Activated gamma-delta T cell treated with anti-CD3 and anti-CD28 coated beads, Interleukin-2, amount 50 U/mL, for 16 hours (primary cell): Measurements from ENCODE around the gene ADAMTS2.

Experiments
- DNase-seq: peaks from one replicate; pipeline ENCODE4 v3.0.0-alpha.2; 2020; ENCODE audit warnings: low read depth

The ADAMTS2 gene

DNA sequence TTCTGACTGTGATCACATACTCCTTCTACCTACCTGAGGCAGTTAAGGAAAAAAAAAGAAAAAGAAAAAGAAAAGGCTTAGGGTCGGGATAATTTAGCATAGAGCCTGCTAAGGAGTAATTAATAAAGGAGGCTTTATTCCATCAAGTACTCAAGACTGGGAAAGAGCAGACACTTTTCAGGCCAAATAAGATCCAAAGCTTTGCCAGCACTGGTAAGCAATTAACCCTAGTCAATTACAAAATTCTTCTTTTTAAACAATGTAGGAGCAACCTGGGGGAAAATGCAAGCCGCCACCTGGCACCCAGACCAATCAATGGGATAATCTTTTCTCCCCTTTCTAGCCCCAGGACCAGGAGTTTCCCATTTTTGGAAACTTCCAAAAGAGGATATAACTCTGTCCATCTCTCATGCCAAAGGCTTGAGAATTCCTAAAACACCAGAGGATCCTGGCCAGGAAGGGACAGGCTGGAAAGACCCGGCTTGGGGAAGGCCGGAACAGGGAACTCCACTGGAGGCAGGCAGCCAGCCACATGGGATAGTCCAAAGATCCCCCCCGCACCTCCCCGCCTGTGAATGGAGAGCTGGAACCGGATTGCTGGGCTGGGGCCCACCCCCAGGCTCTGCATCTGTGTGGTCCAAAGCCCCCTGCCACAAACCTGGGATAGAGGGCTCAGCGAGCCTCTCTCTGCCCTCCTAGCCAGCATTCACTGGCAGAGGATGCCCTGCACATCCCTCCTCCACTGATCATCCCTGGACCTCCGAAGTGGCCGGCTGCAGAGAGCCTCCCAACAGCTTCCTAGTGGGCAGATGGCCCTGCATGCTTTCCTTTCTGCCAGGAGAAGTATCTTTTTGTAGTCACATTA is 167.3 kb downstream of the ADAMTS2 start:
- no peak for DNase-seq

- no peak for DNase-seq
These were observed 168.6 kb downstream of the ADAMTS2 start for GRCh38 chr5:179176571-179177230.

GRCh38 chr5:179176166-179176565 is 169.1 kb downstream of the ADAMTS2 start:
- no peak for DNase-seq

GRCh38 chr5:179171816-179172745 is 173.2 kb downstream of the ADAMTS2 start:
- no peak for DNase-seq

- DNase-seq = no peak
These were observed 173.9 kb downstream of the ADAMTS2 start for GRCh38 chr5:179171251-179171815.

- no peak for DNase-seq
These were observed 174.7 kb downstream of the ADAMTS2 start for GRCh38 chr5:179170606-179171005.

DNA sequence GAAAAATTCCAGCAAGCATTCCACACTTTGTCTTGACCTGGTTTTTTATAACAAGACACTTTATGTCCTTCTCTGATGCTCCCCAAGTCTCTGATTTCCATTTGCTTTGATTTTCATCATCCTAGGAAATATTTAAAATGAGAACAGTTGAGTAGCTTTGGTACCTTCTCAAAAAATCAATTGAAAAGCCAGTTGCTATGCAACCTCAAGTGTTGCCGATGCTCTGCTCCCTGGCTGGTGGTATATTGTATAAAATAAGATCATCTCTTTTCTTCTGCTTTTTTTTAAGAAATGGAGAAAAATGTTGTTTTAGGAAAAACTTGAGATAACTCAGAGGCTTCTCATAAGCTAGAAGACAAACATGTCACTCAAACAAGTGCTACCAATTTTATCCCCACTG is 175.4 kb downstream of the ADAMTS2 start:
- DNase-seq = no peak

- no peak for DNase-seq
These were observed 176.6 kb downstream of the ADAMTS2 start for GRCh38 chr5:179168664-179169063.

DNA sequence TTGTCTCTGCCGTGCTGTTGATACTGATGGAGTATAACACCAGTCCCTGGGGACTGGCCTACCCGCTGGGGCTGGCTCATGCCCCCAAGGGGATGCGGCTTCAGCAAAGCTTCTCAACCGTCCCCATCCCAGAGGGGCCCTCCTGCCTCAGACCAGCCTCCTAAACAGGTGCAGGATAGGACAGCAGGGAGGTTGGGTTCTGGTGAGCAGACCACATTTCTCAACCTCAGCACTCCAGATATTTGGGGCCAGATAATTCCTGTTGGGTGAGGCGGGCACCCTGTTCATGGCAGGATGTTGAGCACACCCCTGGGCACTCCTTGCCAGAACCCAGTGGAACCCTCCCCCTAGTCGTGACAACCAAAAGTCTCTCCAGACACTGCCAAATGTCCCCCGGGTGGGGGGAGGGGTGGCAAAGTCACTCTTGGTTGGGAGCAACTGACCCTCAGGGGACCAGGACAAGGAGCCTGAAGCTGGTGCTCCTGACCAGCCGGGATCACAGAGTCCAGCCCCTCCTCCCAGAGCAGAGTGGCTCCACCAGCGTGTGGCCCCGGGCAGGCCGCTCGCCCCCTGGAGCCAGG is 177.3 kb downstream of the ADAMTS2 start:
- DNase-seq = no peak

DNA sequence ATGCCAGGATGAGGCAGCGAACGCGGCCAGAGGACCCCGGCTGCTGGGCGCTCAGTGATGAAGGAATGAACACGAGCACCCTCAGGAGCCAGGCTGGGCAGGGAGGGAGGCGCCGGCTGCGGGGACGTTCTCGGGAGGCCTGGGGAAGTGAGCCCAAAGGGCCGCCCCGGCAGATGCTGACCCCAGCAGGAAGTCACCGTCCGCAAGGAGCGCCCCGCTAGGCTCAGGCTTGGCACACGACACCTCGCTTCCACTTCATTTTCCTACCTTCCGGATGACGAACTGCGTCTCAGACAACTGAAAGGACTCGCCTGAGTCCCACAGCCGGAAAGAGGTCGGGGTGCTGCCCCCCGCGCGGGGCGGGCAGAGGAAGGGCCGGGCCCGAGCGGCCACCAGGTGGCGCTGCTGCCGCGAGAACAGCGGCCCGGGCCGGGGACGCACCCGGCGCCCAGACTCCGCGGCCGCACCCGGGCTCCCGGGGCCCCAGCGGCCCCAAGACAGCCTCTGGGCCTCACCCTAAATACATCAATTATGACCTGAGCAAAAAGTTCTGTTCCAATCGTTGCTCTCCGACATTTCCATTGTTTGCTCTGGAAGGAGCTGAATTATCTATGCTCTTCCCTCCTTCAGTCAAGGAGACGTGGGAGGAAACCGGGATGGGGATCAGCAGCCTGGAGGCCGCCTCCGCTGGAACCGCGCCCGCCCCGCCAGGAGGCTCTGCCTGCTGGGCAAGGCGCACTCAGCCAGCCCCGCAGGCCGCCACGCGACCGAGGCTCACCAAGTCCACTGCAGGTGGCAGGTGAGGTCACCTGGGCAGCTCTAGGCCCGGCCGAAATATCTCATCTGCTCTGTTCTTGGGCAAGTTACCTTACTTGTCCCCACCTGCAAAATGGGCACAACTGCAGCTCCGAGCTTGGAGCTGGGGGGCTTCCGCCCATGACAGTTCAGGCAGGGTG is 178.1 kb downstream of the ADAMTS2 start:
- DNase-seq = peak; percentile 55

- no peak for DNase-seq
These were observed 178.9 kb downstream of the ADAMTS2 start for GRCh38 chr5:179166171-179166885.

GRCh38 chr5:179165421-179166170 is 179.7 kb downstream of the ADAMTS2 start:
- no peak for DNase-seq

DNA sequence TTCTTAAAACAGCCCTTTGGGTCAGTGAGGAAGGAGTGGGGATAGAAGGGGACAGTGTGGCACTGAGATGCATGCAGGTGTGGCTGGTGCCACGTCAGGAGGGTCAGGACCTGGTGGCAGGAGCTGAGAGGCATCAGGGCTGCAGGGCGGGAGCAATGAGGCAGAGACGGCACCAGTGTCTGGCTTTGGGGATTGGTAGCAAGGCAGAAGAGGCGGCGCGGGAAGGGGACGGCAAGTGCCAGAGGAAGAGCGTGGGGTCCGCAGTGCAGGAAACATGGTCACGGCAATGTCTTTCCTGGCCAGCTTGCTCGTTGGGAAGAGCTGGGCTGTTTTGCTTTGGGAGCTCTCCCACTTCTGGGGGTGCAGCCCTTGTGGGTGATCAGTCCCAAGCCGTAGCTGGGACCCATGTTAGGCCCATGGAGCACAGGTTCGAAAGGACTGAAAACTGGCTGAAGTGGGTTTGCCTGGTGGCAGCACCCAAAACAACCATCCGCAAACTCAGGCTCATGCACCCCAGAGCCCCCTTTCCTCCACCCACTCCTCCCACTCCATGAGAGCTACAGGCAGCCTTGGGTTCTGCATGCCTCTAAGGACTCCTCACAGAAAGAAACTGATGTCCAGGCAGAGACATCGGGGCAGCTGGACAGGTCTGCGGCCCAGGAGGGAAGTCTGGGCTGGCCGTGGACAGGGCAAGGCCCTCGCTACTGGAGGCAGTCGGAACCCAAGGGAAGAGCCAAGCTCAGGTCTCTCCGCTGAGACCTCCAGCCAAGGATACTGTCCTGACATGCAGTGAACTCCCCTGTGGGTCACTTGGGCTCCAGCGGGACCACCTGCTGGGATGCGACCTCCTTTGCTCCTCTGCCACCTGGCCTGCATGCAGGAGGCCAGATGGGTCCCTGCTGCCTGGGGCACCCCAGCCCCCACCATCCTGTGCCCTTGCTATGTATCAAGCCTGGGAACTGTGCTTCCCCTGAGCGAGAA is 180.6 kb downstream of the ADAMTS2 start:
- DNase-seq = no peak

DNA sequence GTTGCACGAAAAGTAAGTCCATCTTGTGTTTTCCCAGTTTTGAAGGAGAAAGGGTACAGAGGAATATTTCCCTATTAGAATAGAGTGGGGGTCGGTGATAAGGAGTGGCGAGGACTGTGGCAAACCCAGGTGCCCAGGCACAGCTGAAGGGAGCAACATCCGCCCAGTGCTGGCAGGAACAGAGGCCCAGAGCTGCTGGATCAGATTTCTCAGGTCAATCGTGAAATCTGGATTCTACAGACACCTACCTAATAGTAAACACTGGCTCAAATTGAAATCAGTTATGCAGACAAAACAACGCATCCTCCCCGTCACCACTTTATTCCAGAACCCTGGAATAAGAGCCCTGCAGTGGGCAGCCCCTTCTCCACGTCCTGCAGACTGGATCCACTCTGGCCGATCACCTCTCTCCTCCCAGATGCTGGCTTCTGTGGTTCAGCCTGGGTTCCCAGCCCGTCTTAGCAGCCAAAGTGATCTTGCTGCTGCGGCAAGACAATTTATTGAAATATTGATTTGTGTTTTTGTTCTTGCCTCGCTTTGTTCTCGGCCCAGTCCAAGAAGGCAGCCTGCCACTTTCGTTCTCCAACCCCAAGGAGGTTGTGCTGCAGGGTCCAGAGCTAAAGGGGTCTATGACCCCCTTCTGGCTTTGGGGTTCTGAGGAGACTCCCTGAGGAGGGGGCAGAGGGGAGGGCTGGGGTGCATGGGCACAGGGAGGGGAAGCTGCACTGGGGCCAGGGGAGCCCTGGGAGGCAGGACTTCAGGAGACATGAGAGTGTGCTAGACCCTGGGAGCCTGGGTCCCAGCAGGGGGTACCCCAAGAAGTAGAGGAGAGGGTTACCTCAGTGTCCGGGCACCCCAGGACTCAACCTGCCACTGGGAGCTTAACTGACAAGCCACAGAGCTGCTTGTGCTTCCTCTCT is 181.8 kb downstream of the ADAMTS2 start:
- DNase-seq = no peak

DNA sequence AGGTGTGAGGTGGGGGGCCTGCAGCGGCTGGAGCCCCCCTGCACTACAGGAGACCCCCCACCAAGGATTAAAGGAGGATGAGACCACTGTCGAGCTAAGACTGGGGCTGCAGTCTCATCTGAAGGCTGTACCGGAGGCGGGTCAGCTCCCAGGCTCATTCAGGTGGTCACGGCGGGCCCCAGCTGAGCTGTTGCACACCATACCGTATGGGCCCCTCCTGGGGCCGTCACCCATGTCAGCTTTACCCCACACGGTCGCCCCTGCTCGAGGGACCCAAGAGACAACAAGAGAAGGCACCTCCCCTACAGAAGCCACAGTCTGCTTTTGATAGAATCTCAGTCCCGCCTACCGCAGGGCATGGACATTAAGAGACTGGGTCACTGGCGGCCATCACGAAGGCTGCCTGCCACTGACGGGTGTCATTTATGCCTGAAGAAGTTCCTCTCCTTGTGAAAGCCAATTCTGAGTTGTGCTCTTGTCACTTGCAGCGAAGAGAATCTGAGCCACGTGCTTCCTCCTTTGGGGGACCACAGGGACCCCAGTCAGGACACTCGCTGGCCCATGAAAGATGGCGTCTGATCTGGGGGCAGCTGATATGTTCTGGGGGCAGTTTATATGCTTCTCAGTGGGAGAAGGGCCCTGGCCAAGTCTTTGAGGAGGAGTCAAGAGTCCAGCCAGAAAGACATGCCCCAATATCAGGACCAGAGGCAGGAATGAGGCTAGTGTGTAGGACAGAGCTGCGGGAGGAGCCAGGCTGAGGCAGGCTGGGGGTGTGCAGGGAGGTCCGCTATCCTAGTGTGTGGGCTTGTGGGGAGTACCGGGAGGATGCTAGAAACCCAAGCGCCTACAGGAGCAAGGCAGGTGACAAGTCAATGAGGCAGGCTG is 182.7 kb downstream of the ADAMTS2 start:
- DNase-seq = no peak

DNA sequence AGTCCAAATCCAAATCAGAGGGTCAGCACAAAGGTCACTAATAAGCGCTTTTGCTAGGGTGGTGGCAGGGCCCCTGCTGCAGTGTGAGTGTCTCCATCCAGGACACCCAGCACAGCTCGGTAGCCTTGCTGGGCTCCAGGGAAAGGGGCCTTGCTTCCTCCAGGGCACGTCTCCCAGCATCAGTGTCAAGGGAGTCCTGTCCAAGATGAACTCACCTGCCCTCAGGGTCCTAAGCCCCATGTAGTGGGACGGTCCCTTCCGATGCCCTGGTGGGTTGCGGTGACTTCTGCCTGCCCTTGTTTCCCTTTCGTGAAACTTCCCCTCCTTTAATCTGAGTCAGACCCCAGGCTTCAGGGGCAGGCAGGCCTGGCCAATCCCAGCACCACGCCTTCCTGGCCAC is 183.4 kb downstream of the ADAMTS2 start:
- DNase-seq = no peak
